Right lung (tissue), 5 donors: ENCODE measurements around the gene STT3B. TPM values are rescaled to one million over a fixed set of nuclear protein-coding genes. Genes with fewer than 3 reads are reported as not detected.

Experiments
- DNase-seq, 2 donors: peaks; one replicate each; pipeline ENCODE4 v3.0.0-alpha.2; 2013
- polyA plus RNA-seq, 5 donors: library from polyadenylated mRNA; unstranded; fragments of 120-200 nt; gene quantifications; one replicate each; pipeline versions ENCODE4 v1.2.1 to v1.2.3, GENCODE V29; 2013; ENCODE audit warnings: inconsistent platforms in 1 of 5, low replicate concordance in 1 of 5; ENCODE audit not compliant: insufficient read length in 5 of 5, insufficient read depth in 1 of 5

The STT3B gene
- polyA plus RNA-seq, 5 donors = 115 to 189 (median 165) TPM

DNA sequence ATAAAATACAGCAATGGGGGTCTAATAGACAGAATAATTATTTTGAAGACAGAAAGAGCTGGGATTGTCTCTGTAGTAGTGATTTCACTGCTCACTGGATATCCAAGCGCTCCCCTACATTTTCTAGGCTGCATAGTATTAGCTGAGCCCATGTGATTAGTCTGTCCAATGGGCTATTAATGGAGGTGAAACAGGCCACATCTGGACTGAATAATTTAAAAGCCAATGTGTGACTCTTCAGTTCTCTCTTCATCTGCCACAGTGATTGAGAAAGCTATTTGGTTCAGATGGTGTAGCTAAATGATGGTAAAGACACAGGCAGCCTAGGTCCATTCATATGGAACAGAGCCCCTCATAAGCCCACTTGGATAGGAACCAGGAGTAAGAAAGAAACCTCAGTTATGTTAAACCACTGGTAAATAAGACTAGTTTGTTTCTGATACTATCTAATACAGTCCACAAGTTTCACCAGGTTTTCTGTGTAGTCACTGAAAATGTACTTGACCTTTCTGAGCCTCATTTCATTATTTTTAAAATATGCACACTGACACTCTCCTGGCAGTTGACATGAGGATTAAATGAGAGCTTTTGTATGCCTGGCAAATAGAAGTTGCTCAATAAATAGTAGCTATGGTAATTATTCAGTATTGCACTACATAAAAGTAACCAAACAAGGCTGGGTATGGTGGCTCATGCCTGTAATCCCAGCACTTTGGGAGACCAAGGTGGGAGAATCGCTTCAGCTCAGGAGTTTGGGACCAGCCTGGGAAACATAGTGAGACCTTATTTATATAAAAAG, 17.0 kb upstream of the STT3B start:
- no peak for DNase-seq

DNA sequence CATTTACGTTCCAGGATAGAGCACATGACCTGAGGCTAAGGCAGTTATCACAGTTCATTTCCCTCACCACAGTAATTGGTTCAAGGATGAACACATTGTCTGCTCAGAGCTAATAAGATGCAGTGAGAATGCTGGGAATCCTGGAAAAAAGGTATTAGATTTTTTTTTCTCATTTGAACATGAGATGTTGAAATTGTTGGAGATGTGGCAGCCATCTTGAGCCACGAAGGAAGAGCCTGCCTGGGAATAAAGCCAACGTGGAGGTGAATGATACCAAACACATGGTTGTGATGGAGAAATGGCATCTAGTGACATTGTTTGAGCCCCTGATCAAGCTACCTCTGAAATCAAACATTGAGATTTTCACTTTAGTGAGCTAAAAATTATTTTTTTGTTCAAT, 16.0 kb upstream of the STT3B start:
- no peak for DNase-seq

DNA sequence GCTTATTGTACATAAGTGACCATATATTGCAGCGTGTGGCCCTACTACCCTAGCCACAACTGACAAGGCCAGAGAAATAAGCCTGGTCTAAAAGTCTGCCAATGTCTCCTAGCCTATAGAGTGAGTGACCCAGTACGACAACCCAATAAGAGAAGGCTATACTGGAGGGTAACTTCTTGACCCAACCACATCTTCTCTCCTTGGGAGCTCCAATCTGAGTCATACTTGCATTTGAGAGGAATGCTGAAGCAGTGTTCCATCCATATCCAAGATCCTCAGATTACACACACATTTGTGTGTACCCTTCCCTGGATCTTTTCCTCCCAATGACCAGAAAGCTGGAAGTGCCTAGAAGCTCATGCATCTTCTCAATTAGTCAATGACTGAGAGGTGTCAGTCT, 11.3 kb upstream of the STT3B start:
- no peak for DNase-seq

DNA sequence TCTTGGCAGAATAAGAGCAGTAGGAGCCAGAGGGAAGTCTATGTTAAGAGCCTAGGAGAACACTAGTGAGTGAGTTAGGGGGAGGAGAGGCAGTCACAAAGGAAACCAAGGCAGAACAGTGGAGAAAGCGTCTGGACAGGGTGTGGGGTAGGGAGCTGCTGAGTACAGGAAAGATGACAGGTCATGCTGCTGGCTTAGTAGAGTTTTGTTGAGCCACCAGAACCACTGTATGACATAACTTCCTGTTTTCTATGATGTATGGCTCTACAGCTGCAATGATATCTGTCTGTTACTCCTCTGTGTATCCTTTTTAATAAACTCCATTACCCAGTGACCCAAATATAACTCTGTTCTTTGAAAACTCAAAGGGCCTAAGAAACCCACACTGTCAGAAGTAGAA, 10.6 kb upstream of the STT3B start:
- DNase-seq = no peak

DNA sequence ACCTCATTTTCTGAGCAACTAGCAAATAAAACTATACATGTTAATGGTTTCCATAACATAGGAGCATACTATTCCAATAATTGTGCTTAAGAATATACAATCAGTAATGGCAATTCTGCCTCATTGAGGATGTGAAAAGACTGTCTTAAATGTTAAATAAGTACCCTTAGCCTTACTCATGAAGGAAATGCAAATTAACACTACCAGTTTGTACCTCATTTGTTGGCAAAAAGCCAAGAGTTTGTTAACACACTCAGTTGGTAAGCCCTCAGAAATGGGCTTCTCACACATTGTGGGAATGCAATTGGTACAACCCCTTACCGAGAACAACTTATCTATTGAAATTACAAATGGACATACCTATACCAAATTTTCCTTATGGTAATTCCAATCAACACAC, 9.2 kb upstream of the STT3B start:
- DNase-seq = no peak

DNA sequence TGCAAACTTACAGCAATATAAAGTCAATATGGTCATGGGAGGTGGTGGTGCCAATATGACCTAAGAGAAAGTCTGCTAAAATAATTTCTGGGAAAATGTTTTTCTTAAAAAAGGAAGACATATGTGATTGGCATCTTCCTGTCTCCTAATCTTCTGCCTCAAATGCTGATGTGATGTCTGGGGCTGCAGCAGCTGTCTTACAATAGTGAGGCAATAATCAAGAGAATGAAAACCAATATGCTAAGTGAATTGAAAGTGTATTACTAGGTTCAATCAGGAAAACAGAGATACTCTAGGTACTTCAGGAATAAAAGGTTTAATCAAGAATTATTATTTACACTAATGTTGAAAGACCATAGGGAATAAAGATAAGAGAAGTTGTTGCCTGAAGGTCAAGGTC, 7.2 kb upstream of the STT3B start:
- DNase-seq = no peak

DNA sequence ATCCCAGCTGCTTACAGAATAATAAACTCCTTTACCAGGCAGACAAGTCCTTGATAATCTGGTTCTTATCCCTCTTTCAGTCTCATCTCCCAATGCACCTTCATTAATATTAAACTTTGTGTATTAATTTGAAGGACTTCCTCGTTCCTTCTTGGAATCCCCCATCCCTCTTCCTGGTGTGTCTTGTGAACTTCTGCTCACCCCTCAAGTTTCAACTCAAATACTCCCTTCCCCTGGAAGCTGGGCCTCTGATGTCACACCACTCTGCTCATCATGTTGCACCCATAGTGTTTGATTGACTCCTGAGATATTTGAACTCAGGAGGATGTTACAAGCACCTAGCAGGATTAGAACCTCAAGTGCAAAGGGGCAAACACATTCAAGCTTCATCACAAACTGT, 3.3 kb upstream of the STT3B start:
- DNase-seq = no peak

DNA sequence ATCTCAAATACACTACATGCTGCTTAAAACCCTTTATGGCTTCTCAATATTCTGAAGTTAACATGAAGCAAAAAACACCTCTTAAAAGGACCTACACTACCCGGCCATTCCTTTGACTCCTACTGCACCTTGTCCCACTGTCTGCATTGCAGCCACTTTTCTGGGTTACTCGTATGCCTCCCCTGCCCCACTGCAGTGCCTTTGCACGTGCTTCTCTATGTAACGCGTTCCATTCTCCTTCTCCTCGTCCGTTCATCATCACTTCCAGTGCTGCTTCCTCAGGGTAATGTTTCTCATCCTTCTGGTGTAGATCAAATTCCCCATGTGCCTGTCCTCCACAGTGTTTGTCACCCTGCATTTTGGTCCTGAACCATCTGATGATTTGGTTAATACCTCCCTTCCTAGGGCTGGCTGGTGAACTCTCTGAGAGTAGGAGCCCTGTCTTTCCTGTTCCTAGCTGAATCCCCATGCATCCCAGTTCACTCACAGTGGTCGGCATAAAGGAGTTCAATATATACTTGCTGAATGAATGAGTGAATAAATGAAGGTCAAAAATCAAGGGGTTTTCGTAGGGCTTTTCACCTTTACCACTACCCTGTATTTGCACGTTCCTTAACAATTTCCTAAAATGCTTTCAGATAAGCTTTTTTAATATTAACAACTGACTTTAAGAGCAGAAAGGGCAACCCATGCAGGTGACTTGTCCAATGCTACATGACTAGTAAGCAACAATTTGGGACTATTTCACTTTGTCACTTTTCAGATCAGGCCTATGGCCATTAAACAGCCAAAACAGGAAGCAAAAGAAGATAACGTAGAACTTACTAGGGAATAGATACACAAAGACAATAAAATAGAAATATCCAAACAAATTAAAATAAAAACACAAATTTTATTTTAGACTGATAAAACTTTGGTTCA, 2.4 kb upstream of the STT3B start:
- no peak for DNase-seq

DNA sequence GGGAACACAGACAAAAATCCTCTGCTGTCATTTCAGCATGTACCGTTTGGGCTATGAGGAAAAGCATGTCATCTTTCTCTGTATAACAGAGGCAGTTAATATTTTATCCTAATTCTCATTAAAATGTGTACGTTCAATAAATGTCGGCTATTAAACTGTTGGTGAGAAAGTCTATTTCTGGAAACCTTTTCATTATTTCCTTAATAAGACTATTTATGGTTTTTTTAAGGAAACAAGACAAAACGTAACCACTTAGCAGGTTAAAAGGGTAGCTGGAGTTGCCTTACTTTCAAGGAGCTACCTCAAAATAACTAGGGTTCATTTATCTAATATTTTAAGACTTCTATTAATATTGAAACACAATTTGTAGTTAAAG, 1.8 kb upstream of the STT3B start:
- no peak for DNase-seq

DNA sequence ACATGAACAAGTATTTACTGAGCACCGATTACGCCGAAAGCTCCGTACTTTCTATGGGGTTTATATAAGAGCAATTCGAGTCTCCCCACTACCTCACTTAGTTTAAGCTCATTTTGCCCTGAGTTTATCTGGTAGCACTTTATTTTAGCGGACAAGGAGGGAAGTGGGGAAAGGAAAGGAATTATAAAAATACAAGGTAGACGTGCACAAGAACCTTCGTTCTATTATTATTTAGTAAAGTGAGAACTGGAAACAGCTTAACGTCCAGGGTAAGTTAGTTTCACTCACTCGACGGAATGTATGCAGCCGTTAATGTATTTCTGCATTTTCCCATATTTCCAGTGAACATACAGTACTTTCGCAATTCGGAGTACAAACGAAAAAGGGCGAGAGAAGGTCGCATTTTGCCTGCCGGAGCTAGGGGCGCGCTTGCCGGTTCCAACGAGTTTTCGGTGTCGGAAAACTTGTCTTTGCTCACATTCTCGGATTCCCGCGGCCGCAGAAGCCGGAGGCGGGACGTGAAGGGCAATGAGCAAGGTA, 1.2 kb upstream of the STT3B start:
- peak in 1 of 2 donors; percentile 21 for DNase-seq

DNA sequence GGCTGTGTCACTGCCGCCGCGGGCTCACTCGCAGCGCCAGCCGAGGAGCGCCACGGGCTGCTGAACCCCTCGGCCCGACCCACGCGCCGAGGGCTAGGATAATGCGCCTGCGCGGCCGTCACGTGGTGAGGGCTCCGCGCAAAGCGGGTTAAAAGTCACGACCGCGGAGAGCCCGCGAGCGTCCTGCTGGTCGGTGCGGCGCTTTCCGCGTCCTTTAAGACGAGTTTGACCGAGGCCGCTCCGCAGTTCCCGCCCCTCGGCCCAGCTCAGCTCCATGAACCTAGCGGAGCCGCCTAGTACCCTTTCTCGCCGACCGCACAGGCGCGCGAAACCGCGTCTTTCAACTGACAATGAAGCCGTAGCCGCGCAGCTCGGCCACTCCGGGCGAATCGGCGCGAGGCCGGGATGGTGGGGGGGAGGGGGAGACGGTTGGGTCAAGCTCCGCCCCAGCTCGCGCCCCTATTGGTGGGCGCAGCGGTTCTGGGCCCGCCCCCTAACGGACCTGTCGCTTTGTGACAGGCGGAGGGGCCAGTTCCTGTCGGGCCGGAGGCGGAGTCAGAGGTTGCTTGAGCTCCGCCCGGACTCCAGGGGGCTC, 636 bp upstream of the STT3B start:
- peak; percentile 99 for DNase-seq

DNA sequence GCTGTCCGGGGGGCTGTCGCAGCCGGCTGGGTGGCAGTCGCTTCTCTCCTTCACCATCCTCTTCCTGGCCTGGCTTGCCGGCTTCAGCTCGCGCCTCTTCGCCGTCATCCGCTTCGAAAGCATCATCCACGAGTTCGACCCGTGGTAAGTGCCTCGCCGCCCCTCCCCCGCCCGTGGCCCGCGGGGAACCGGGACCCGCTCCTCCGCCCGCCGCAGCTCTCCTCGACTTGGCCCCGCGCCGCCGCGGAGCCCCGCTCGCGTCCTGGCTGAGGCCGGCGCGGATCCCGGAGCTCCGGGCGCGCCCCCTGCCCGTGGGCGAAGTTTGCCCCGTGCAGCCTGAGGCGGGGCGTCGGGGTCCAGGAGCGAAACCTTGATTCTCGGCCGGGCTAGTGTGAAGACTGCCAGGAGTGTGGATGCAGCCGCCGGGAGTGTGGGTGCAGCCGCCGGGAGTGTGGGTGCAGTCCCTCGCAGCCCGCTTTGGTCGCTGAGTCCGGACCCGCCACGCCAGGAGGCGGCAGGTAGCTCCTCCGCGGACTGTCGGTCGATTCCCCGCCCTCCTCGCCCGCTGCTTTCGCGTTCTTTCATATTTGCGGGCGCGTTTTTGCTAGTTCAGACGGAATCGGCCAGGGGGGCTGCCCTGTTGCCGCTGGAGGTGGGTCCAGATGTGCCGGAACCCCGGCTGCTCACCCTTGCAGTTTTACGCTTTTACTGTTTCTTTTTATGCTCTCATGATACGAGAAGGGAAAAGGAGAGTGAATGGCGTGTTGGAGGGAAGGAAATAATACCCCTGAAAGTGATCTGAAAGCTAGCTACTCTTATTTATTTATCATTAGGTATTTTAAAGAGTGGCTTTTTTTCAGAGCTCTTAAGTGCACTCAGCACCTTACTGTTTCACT, 692 bp downstream of the STT3B start:
- DNase-seq = peak in 1 of 2 donors; percentile 48

DNA sequence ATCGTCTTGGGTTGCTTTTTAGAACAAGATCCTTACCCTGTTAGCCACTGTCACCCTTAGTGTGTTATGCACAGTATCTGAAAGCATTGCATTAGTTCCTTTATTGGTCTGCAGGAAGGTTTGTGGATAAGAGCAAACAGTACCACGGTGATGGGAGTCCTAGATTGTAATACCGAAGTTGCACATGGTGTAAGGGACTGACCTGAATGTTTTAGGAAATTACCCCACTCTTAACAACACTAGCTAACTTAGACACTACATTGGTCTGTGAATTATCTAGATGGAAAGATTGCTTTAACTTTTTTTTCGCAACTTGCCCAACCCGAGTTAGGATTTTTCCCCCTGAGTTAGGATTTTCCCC, 1.3 kb downstream of the STT3B start:
- no peak for DNase-seq

DNA sequence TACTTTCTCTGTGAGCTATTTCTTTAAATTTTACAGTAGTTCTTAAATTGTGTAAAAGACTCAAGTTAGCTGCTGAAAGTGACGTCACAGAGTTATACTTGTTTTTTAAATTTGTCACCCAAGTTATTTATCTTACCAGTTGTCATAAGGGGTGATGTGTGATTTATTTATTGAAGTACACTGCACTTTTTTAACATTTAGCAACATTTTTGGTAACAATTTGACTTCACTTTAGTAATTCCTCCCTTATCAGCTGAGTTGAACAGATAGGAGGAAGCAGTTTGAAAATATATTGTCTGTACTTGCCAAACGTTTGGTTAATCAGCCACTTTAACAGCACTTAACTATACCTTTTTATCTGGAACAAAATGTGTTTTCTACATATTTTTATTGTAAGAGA, 3.8 kb downstream of the STT3B start:
- no peak for DNase-seq

DNA sequence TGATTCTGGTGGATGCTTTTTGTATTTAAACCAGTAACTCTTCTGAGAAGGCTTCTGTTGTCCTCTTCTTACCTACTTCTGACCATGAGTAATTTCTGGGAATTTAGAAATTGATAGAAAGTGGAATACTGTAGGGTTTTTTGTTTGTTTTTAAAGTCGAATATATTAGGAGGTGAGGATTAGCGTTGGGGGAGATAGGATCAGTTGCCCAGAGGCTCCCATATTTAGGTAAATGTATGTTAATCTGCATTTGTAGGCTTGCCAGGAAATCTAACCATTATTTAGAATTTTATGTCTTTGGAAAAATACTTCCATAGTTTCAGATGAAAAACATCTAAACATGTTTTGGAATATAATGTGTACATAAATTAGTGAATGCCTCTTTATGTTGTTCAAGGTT, 6.1 kb downstream of the STT3B start:
- DNase-seq = no peak

DNA sequence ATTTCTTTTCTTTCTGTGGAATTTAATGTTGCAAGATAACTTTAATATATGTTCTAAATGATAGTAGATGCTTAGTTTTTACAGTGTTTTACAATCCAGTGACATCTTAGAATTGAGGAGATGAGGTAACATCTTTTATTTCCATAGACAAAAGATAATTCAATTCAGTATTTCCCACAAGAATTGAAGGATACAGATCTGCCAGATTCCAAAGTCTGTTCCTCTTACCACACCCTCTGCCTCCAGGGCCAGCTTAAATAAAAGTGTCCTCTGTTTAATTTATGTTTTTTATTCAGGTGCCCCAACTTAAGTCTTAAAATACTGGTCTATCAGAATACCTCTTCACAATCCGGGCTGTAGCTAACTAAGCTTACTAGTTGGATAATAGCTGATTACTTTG, 6.5 kb downstream of the STT3B start:
- DNase-seq = no peak

DNA sequence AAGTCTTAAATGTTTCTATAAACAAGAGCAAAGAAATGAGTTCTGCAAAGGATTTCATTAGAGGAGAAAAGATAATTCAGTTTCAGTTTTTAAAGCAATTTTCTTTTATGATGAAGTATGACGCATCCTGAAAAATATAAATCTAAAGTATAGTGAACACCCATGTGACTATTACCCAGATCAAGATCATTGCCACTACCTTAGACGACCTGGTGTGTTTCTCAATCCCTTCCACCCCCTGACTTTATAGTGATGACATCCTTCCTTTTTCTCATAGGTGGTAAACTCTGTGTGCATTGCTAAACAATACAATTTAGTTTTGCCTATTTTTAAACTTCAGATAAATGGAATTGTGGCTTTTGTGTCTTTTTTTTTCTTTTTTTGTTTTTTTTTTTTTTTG, 8.4 kb downstream of the STT3B start:
- DNase-seq = no peak

DNA sequence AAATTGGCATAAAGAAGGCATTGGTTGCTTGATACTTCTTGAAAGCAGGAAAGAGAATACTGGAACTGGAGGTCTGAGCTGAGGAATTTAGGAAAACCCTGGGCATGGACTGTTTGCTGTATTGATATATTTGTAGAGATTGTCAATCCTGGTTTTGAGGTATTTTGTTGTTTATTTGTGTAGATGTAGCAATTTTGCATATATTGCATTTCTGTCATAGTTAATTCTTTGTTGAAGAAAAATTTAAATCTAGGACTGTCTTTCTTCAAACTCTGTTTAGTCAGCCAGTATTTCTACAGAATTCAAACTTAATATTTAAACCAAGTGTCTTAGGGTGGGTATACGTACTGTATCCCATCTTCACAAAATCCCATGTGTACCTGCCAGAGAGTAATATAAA, 9.5 kb downstream of the STT3B start:
- DNase-seq = no peak

DNA sequence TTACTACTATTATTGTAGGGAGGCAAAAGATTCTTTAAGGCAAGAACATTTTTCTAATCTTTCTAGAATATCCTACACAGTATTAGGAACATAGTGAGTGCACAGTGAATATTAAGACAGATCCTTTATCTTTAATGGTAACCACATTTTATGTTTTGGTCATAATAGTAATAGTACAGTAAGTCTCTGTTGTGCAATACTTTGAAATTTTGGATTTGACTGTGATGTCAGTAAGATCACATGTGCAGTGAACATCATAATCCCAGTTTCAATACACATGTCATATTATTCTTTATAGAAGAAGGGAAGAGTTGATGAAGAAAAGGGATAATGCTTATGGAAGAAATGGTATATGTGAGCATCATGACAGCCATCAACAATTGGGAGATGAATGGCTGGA, 10.7 kb downstream of the STT3B start:
- no peak for DNase-seq

DNA sequence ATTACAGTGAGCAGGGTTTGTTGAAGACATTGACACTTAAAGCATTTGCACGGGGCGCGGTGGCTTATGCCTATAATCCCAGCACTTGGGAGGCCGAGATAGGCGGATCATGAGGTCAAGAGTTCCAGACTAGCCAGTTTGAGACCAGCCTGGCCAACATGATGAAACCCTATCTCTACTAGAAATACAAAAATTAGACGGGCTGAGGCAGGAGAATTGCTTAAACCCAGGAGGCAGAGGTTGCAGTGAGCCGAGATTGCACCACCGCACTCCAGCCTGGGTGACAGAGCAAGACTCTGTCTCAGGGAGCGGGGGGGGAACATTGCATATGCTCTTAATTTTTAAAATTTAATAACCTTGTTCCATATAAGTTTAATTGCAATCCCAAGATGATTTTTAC, 11.9 kb downstream of the STT3B start:
- DNase-seq = no peak

DNA sequence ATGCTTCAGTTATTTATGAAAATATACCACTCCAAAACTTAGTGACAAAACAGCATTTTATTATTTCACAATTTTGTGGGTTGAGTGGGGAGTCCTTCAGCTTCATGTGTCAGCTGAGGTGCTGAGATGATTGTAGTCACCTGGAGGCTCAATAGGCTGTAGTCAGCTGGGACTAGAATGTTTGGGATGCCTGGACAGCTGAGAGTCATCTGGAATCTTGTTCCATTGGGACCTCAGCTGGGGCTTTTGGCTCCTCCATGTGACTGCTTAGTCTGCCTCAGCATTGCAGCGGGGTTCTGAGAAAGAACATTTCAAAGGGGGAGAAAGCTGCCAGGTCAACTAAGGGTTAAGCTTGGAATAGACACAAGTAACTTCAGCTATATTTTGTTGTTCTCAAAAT, 13.4 kb downstream of the STT3B start:
- DNase-seq = no peak

DNA sequence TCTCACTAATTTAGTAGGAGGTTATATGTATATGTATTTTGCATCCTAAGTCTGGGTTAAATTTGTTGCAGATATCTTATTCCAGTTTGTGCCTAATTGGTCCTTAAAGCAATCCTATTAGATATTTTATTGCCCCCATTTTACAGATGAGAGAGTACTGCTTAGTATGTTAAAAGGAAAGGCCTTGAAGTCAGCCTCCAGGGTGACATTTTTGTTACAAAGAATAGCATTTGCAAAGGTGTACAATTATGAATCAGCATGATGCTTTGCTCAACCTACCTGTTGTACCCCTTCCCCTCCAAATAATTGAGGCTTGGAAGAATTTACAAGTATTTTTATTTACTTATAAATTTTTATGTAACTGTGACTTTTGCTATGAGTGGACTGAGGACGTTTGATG, 14.0 kb downstream of the STT3B start:
- DNase-seq = no peak
